ENCODE results near the gene LYPD8. TPM values are rescaled to one million over a fixed set of nuclear protein-coding genes. Genes with fewer than 3 reads are reported as not detected.
"Not testable (repeated sequence)": the region's sequence is repeated elsewhere in the genome, so short reads cannot be mapped to it uniquely, and the experiment has no call there.

The LYPD8 gene, protein sequence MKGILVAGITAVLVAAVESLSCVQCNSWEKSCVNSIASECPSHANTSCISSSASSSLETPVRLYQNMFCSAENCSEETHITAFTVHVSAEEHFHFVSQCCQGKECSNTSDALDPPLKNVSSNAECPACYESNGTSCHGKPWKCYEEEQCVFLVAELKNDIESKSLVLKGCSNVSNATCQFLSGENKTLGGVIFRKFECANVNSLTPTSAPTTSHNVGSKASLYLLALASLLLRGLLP
- not detected for total RNA-seq

DNA sequence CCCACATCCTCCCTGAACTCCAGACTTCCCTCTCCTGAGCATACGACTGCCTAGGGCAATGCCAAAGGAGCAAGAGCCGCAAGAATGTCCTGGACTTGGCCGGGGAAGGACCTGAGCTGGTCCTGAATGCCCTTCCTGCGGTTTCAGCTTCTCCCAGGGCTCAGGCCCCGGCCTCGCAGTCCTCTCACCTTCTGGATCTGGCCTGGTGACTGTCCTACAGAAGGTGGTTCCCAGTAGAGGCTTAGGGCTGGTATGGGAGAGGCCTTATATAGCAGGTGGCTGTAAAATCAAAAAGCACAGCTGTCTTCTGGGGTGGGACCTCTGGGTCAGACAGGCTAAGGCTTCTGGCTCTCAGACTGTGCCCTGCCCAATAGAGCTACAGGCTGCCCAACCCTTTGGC lies at the start of gene LYPD8:
LYPD8 (minus strand) TSS at position 243 of the 400 bp plus-strand sequence. CDS start 4,678 bp downstream, outside the sequence.
- DNase-seq, result no peak
- Mint-ChIP-seq H3K9me3 (no peaks in the 10 kb centered on the region), H3K27ac (no peak within 1 kb of the TSS), H3K4me3 (no peak within 1 kb of the TSS), H3K36me3 (ENCODE audit: low read depth) (no peaks in the 10 kb centered on the region), H3K27me3 (peaks cover 3% of the 10 kb centered on the region), H3K4me1 (ENCODE audit: low read depth) (peaks cover 11% of the 10 kb centered on the region)
- POLR2A ChIA-PET, result no interaction called here
- intact Hi-C loops (cut with micrococcal nuclease), result no loop called here
- CTCF ChIA-PET, result no interaction called here
- no peak for ATAC-seq
- TF ChIP-seq, protein P1, sequence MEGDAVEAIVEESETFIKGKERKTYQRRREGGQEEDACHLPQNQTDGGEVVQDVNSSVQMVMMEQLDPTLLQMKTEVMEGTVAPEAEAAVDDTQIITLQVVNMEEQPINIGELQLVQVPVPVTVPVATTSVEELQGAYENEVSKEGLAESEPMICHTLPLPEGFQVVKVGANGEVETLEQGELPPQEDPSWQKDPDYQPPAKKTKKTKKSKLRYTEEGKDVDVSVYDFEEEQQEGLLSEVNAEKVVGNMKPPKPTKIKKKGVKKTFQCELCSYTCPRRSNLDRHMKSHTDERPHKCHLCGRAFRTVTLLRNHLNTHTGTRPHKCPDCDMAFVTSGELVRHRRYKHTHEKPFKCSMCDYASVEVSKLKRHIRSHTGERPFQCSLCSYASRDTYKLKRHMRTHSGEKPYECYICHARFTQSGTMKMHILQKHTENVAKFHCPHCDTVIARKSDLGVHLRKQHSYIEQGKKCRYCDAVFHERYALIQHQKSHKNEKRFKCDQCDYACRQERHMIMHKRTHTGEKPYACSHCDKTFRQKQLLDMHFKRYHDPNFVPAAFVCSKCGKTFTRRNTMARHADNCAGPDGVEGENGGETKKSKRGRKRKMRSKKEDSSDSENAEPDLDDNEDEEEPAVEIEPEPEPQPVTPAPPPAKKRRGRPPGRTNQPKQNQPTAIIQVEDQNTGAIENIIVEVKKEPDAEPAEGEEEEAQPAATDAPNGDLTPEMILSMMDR (IDR thresholded peaks at IDR 0.05), result no peak

DNA sequence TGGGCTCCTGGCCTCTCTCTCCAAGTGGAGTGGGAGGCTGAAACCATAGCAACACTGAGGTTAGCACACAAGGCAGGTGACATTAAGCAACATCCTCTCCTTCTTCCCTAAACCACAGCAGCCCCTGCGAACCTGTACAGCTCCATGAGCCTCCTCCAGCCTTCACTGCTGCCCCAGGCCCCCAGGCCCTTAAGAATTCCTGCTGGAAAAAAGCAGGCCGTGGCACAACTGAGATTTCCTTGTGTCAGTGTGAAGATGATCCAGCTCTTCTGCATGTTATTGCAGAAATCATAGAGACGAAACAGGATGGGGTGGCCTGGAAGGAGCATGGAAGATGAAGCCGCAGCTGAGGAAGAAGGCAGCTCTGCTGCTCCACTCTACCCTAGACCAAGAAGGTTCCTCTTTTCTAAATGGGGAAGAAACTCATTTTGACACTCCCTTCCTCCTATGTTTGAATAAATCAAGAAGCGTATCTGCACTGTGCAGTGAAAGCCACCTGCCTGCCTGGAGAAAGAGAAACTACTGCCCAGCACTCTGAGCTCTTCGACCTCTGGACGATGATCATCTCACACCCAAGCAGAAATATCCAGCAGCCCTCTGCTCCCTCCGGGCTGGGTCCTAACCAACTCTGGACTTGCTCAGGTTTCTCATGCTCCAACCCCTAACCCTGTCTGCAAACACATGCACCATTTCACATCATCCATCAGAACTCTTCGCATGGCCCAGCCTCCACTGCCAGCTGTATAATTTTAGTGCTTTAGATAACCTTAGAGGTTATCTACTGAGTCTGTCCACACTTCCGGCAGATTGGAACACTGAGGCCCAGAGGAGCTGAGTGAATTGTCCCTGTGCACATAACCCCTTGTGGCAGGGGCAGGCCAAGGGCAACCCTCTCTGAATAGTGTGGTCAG lies 49.5 kb upstream of the LYPD8 start:
- intact Hi-C loops (cut with micrococcal nuclease), result loop anchor here (2.0 kb wide), 1 partner anchor 182 kb away; no protein-coding TSS in a partner anchor
- POLR2A ChIA-PET, result no interaction called here
- no peak overlapping the region for H3K4me3 Mint-ChIP-seq
- peaks cover 15% of the 10 kb centered on the region for H3K27me3 Mint-ChIP-seq
- H3K4me1 Mint-ChIP-seq (ENCODE audit: low read depth), result peaks cover 11% of the 10 kb centered on the region
- DNase-seq (no peak), ATAC-seq (no peak)
- H3K36me3 Mint-ChIP-seq (ENCODE audit: low read depth), result no peaks in the 10 kb centered on the region
- no peak overlapping the region for H3K27ac Mint-ChIP-seq
- no peaks in the 10 kb centered on the region for H3K9me3 Mint-ChIP-seq
- TF ChIP-seq, protein P1 (IDR thresholded peaks at IDR 0.05), result no peak
- CTCF ChIA-PET, result interaction anchor here (1.0 to 7.5 kb wide), 9 partner anchors 10 to 562 kb away, joined by 3 to 89 read pairs (median 6); partner anchors contain the start of gene SH3BP5L

DNA sequence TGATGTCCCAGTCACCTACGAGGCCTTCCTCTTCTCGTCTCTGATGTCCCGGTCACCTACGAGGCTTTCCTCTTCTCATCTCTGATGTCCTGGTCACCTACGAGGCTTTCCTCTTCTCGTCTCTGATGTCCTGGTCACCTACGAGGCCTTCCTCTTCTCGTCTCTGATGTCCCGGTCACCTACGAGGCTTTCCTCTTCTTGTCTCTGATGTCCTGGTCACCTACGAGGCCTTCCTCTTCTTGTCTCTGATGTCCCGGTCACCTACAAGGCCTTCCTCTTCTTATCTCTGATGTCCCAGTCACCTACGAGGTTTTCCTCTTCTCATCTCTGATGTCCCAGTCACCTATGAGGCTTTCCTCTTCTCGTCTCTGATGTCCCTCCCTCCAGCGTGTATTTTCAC lies 47.9 kb upstream of the LYPD8 start:
- H3K9me3 Mint-ChIP-seq; ATAC-seq; H3K27ac Mint-ChIP-seq; intact Hi-C loops (cut with micrococcal nuclease); DNase-seq; POLR2A ChIA-PET; H3K36me3 Mint-ChIP-seq (ENCODE audit: low read depth); H3K4me3 Mint-ChIP-seq: not testable (repeated sequence)
- CTCF ChIA-PET, result interaction anchor here (1.2 to 7.5 kb wide), 2 partner anchors 23 to 183 kb away, joined by 3 to 89 read pairs; partner anchors contain the start of gene SH3BP5L
- peaks cover 11% of the 10 kb centered on the region for H3K4me1 Mint-ChIP-seq (ENCODE audit: low read depth)
- peaks cover 20% of the 10 kb centered on the region for H3K27me3 Mint-ChIP-seq

DNA sequence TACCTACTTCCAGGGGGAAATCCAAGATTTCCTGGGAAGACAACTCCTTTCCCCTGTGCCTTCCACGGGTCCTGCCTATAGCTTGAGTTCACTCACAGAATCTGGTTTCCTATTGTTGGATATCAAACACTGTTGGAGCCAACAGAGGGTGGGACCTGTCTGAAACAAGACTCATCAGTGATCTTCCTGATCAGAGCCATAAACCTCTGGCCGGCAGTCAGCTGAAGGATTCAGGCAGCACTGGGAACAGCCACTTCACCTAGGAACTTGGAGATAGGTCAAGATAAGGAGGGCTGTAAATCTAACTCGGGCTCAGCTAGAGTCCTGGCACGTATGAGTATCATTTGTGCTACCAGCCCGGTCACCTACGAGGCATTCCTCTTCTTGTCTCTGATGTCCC lies 46.9 kb upstream of the LYPD8 start:
- POLR2A ChIA-PET, result no interaction called here
- CTCF ChIA-PET, result no interaction called here
- Mint-ChIP-seq H3K4me1 (ENCODE audit: low read depth) (peaks cover 11% of the 10 kb centered on the region), H3K9me3 (no peaks in the 10 kb centered on the region), H3K4me3 (no peak overlapping the region), H3K27ac (no peak overlapping the region), H3K36me3 (ENCODE audit: low read depth) (no peaks in the 10 kb centered on the region), H3K27me3 (peaks cover 20% of the 10 kb centered on the region)
- TF ChIP-seq, protein P1 (IDR thresholded peaks at IDR 0.05), result no peak
- intact Hi-C loops (cut with micrococcal nuclease), result no loop called here
- DNase-seq (no peak), ATAC-seq (no peak)

DNA sequence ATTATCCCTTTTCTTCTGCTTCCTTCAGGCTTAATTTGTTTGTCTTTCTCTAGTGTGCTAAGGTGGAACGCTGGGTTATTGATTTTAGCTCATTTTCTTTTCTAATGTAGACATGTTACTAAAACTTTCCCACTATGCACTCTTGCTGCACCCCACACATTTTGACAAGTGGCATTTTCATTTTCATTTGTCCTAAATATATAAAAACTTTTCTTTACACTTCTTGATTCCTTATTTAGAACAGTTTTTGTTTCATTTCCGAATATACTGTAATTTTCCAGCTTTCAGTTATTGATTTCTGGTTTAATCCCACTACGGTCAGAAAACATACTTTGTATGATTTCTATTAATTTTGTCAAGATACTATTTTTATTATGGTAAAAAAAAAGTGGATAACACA lies 44.9 kb upstream of the LYPD8 start:
- Mint-ChIP-seq H3K36me3 (ENCODE audit: low read depth) (no peaks in the 10 kb centered on the region), H3K27ac (no peak overlapping the region), H3K9me3 (peaks cover 2% of the 10 kb centered on the region), H3K4me3 (no peak overlapping the region), H3K4me1 (ENCODE audit: low read depth) (peaks cover 11% of the 10 kb centered on the region), H3K27me3 (peaks cover 25% of the 10 kb centered on the region)
- TF ChIP-seq, protein P1 (IDR thresholded peaks at IDR 0.05), result no peak
- ChIA-PET POLR2A (no interaction called here), CTCF (interaction anchor here (0.9 kb wide), 1 partner anchor 179 kb away, joined by 4 read pairs; no protein-coding TSS in a partner anchor)
- ATAC-seq (no peak), DNase-seq (no peak)
- intact Hi-C loops (cut with micrococcal nuclease), result no loop called here

All from activated CD8-positive, alpha-beta T cell treated with anti-CD3 and anti-CD28 coated beads for 36 hours (primary cell).